ENCODE data around the gene BMP3.

Gene BMP3

GRCh38 chr4:81040012-81040659, 9.6 kb downstream of the BMP3 start:
- no peak overlapping the region for H3K27ac ChIP-seq (ENCODE audit: poor library complexity, severe bottlenecking)
- DNase-seq (ENCODE audit: low spot score) (no peak), ATAC-seq (ENCODE audit: low read depth) (no peak)
- no peaks in the 10 kb centered on the region for H3K36me3 ChIP-seq (ENCODE audit: low read depth)
- peaks cover 14% of the 10 kb centered on the region for H3K27me3 ChIP-seq (ENCODE audit: insufficient read depth, poor library complexity, severe bottlenecking)
- no peaks in the 10 kb centered on the region for H3K9me3 ChIP-seq (ENCODE audit: severe bottlenecking)
- H3K4me3 ChIP-seq (ENCODE audit: severe bottlenecking), result no peak overlapping the region
- peak; percentile 78 for TF ChIP-seq CTCF (IDR thresholded peaks at IDR 0.05; ENCODE audit: poor library complexity, severe bottlenecking)
- no peaks in the 10 kb centered on the region for H3K4me1 ChIP-seq (ENCODE audit: insufficient read depth, poor library complexity, severe bottlenecking)

GRCh38 chr4:81042578-81043365, 12.3 kb downstream of the BMP3 start:
- TF ChIP-seq CTCF (IDR thresholded peaks at IDR 0.05; ENCODE audit: poor library complexity, severe bottlenecking), result no peak
- ATAC-seq (ENCODE audit: low read depth) (no peak), DNase-seq (ENCODE audit: low spot score) (no peak)
- Histone ChIP-seq H3K4me3 (ENCODE audit: severe bottlenecking) (no peak overlapping the region), H3K27me3 (ENCODE audit: insufficient read depth, poor library complexity, severe bottlenecking) (no peaks in the 10 kb centered on the region), H3K9me3 (ENCODE audit: severe bottlenecking) (no peaks in the 10 kb centered on the region), H3K36me3 (ENCODE audit: low read depth) (no peaks in the 10 kb centered on the region), H3K27ac (ENCODE audit: poor library complexity, severe bottlenecking) (no peak overlapping the region), H3K4me1 (ENCODE audit: insufficient read depth, poor library complexity, severe bottlenecking) (no peaks in the 10 kb centered on the region)

DNA sequence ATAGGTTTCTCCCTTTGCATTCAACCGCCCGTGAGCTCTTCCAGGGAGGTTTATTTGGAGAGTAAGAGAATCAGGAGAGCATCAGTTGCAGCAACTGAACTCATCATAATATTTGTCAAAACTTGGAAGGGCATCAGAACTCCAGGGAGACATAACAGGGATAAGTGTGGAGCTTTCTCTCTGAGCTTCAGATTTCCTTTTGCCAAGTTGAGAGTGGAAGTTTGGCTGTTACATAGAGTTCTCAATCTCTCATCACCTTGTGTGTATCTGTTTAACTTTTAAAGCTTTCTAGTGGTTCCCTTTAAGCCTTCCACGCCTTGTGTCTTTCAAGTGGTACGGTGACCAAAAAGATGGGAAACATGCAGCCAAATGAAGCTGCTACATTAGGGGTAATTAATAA, 18.8 kb downstream of the BMP3 start:
- no peaks in the 10 kb centered on the region for H3K9me3 ChIP-seq (ENCODE audit: severe bottlenecking)
- no peaks in the 10 kb centered on the region for H3K4me1 ChIP-seq (ENCODE audit: insufficient read depth, poor library complexity, severe bottlenecking)
- ATAC-seq (ENCODE audit: low read depth), result no peak
- no peak for TF ChIP-seq CTCF (IDR thresholded peaks at IDR 0.05; ENCODE audit: poor library complexity, severe bottlenecking)
- no peaks in the 10 kb centered on the region for H3K36me3 ChIP-seq (ENCODE audit: low read depth)
- no peak for DNase-seq (ENCODE audit: low spot score)
- no peak overlapping the region for H3K4me3 ChIP-seq (ENCODE audit: severe bottlenecking)
- peaks cover 3% of the 10 kb centered on the region for H3K27me3 ChIP-seq (ENCODE audit: insufficient read depth, poor library complexity, severe bottlenecking)
- H3K27ac ChIP-seq (ENCODE audit: poor library complexity, severe bottlenecking), result no peak overlapping the region

GRCh38 chr4:81049907-81050306, 19.4 kb downstream of the BMP3 start:
- no peaks in the 10 kb centered on the region for H3K36me3 ChIP-seq (ENCODE audit: low read depth)
- H3K27me3 ChIP-seq (ENCODE audit: insufficient read depth, poor library complexity, severe bottlenecking), result peaks cover 3% of the 10 kb centered on the region
- H3K27ac ChIP-seq (ENCODE audit: poor library complexity, severe bottlenecking), result no peak overlapping the region
- H3K4me3 ChIP-seq (ENCODE audit: severe bottlenecking), result no peak overlapping the region
- DNase-seq (ENCODE audit: low spot score), result no peak
- TF ChIP-seq CTCF (IDR thresholded peaks at IDR 0.05; ENCODE audit: poor library complexity, severe bottlenecking), result no peak
- no peak for ATAC-seq (ENCODE audit: low read depth)
- H3K4me1 ChIP-seq (ENCODE audit: insufficient read depth, poor library complexity, severe bottlenecking), result no peaks in the 10 kb centered on the region
- H3K9me3 ChIP-seq (ENCODE audit: severe bottlenecking), result no peaks in the 10 kb centered on the region

Measured in RWPE2 (cell line).